ENCODE data around the gene POC1B.

DNA sequence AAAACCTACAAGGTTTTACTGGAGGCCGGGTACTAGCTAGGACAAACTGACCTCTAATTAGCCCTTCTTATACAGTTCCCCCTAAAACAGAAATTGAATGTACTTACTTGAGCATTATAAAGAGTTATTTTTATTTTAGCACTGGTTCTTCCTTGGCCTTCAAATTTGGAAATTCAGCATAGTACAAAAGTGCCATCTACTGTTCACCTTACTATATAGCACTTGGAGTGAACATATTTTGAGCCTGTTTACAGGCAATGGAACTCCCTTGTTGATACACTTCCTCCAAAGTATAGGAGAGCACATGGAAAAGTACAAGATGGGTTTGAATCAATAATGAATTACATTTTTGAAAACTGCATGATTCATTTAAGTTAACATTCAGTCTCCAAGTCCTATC is 3.9 kb upstream of the POC1B start:
- no peak for TF ChIP-seq EZH2 (IDR thresholded peaks at IDR 0.05)
- TF ChIP-seq, protein P1, sequence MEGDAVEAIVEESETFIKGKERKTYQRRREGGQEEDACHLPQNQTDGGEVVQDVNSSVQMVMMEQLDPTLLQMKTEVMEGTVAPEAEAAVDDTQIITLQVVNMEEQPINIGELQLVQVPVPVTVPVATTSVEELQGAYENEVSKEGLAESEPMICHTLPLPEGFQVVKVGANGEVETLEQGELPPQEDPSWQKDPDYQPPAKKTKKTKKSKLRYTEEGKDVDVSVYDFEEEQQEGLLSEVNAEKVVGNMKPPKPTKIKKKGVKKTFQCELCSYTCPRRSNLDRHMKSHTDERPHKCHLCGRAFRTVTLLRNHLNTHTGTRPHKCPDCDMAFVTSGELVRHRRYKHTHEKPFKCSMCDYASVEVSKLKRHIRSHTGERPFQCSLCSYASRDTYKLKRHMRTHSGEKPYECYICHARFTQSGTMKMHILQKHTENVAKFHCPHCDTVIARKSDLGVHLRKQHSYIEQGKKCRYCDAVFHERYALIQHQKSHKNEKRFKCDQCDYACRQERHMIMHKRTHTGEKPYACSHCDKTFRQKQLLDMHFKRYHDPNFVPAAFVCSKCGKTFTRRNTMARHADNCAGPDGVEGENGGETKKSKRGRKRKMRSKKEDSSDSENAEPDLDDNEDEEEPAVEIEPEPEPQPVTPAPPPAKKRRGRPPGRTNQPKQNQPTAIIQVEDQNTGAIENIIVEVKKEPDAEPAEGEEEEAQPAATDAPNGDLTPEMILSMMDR (IDR thresholded peaks at IDR 0.05) = peak; percentile 69
